GM20000 (cell line): ENCODE results near the gene USP16.

Experiments used
- DNase-seq: peaks from one replicate; pipeline ENCODE4 v3.0.0; 2012; ENCODE audit warnings: low spot score
- TF ChIP-seq, protein P1 (sequence below): IDR thresholded peaks from 2 replicates; pipeline ENCODE4 v1.5.1; 2012; ENCODE audit warnings: mild to moderate bottlenecking, control low read depth; ENCODE audit errors: extremely low read depth, missing control alignments

USP16 gene

GRCh38 chr21:29102791-29103257 is 78.4 kb downstream of the USP16 start:
- TF ChIP-seq, protein P1, sequence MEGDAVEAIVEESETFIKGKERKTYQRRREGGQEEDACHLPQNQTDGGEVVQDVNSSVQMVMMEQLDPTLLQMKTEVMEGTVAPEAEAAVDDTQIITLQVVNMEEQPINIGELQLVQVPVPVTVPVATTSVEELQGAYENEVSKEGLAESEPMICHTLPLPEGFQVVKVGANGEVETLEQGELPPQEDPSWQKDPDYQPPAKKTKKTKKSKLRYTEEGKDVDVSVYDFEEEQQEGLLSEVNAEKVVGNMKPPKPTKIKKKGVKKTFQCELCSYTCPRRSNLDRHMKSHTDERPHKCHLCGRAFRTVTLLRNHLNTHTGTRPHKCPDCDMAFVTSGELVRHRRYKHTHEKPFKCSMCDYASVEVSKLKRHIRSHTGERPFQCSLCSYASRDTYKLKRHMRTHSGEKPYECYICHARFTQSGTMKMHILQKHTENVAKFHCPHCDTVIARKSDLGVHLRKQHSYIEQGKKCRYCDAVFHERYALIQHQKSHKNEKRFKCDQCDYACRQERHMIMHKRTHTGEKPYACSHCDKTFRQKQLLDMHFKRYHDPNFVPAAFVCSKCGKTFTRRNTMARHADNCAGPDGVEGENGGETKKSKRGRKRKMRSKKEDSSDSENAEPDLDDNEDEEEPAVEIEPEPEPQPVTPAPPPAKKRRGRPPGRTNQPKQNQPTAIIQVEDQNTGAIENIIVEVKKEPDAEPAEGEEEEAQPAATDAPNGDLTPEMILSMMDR, result no peak

More at GRCh38 chr21:29102791-29103257, 78.4 kb downstream of the USP16 start:
- no peak for DNase-seq
